ENCODE results near the gene CARD8.

DNA sequence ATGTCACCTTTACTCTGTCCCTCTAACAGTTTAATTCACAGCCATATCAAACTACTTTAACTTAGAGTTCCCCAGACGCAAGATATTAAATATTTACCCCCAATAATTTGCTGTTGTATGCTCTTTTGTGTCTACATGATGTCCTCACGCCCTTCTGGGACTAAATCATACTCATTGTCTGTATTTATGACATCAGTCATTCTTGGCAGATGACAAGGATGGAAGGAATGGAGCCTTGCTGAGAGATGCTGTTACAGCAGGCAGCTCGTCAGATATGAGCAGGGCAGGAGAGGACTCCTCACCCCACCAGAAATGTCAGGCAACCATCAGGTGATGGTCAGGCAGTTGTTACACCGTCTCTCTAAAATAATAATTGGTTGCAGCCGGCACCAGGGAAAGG is 41.8 kb downstream of the CARD8 start:
- no peak for TF ChIP-seq L3MBTL2 (conservative IDR thresholded peaks at IDR 0.05)
- no peak for TF ChIP-seq ZNF384 (IDR thresholded peaks at IDR 0.05)
- TF ChIP-seq FOXA1 (IDR thresholded peaks at IDR 0.05) = no peak
- no peak for TF ChIP-seq SP1 (IDR thresholded peaks at IDR 0.05)
- no peak for TF ChIP-seq FOXM1 (IDR thresholded peaks at IDR 0.05; ENCODE audit: borderline replicate concordance)

Measured in HEK293T (cell line).